ENCODE measurements around the gene MTMR12. TPM values are rescaled to one million over a fixed set of nuclear protein-coding genes. Genes with fewer than 3 reads are reported as not detected.
"Not testable (repeated sequence)": the region's sequence is repeated elsewhere in the genome, so short reads cannot be mapped to it uniquely, and the experiment has no call there.

Gene MTMR12
- total and polyA plus RNA-seq, 10 donors: 6.8 to 42.2 (median 27.9) TPM

DNA sequence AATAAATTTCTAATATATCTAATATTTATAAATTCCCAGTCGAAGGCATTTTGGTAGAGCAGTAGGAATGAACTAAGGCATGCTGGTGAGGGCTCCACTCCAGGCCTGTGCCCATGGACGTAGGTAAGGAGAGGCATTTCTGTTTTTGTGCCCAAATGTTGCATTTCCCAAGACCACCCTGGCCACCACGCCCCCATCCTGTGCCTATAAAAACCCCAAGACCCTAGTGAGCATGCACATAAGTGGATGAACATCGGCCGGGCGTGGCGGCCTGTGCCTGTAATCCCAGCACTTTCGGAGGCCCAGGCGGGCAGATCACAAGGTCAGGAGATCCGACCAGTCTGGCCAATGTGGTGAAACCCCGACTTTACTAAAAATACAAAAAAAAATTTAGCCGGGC is 10.1 kb upstream of the MTMR12 start:
- no peak for DNase-seq
- H3K9me3 ChIP-seq: peaks cover 0 to 31% (median 25%) of the 10 kb centered on the region in 8 donors
- no peak overlapping the region for H3K27ac ChIP-seq
- peaks cover 0 to 6% (median 0%) of the 10 kb centered on the region in 6 donors for H3K4me1 ChIP-seq
- no peaks in the 10 kb centered on the region for H3K36me3 ChIP-seq
- intact Hi-C loops (cut with DNase I; ENCODE audit: low total_unique reads): no loop called here
- WGBS, 5 donors: 95 to 96% (median 96%) methylated on average over 12 of the region's 12 CpGs
- no peaks in the 10 kb centered on the region for H3K27me3 ChIP-seq (replicated peaks in 1 of 7)
- H3K4me3 ChIP-seq: no peak overlapping the region
- no peak for TF ChIP-seq POLR2A (IDR thresholded peaks at IDR 0.05)
- no peak for TF ChIP-seq POLR2AphosphoS5 (IDR thresholded peaks at IDR 0.05)
- TF ChIP-seq, protein P1, sequence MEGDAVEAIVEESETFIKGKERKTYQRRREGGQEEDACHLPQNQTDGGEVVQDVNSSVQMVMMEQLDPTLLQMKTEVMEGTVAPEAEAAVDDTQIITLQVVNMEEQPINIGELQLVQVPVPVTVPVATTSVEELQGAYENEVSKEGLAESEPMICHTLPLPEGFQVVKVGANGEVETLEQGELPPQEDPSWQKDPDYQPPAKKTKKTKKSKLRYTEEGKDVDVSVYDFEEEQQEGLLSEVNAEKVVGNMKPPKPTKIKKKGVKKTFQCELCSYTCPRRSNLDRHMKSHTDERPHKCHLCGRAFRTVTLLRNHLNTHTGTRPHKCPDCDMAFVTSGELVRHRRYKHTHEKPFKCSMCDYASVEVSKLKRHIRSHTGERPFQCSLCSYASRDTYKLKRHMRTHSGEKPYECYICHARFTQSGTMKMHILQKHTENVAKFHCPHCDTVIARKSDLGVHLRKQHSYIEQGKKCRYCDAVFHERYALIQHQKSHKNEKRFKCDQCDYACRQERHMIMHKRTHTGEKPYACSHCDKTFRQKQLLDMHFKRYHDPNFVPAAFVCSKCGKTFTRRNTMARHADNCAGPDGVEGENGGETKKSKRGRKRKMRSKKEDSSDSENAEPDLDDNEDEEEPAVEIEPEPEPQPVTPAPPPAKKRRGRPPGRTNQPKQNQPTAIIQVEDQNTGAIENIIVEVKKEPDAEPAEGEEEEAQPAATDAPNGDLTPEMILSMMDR (IDR thresholded peaks at IDR 0.05 in 8 of 11, conservative IDR thresholded peaks at IDR 0.05 in 3 of 11): no peak

DNA sequence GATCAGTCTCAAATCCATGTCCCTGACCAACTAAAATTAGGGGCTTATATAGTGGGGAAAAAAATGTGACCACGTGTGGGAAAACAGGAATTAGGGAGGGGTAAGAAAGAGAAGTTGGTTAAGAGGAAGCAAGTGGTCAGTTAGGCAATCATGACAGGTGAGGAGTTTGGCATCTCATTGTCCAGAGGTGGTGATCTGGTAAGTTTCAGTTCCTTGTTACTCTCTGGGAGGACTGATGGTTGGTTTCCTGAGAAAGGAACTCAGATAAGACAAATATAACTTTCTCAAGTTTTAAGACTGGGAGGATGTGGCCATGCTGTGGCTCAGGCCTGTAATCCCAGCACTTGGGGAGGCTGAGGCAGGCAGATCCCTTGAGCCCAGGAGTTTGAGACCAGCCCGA is 9.0 kb upstream of the MTMR12 start:
- peaks cover 0 to 31% (median 25%) of the 10 kb centered on the region in 8 donors for H3K9me3 ChIP-seq
- H3K4me1 ChIP-seq; DNase-seq; H3K36me3 ChIP-seq; intact Hi-C loops (cut with DNase I; ENCODE audit: low total_unique reads); H3K27ac ChIP-seq; H3K27me3 ChIP-seq (replicated peaks in 1 of 7); H3K4me3 ChIP-seq: not testable (repeated sequence)
- 68 to 86% (median 74%) methylated on average over 2 of the region's 2 CpGs for WGBS, 5 donors

DNA sequence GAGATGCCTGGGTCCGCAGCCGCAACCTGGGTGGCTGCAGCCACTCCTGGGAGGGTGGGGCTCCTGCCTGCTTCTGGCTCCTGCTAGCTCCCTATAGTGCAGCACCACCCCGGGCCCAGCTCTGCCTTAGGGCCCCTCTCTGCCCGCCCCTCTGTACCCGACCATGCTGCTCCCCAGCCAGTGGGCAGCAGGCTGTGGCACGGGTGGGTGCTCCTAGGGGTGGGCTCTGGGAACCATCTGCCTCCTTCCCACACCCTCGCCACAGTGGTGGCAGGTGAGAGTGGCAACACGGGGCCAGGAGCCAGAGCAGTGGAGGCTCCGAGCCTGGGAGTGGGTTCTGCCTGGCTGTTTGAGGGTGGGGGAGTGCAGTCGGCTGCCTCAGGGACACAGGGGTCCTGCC is 7.8 kb upstream of the MTMR12 start:
- Histone ChIP-seq H3K36me3 (no peaks in the 10 kb centered on the region), H3K4me1 (peaks cover 0 to 6% (median 0%) of the 10 kb centered on the region in 6 donors), H3K9me3 (peaks cover 0 to 31% (median 25%) of the 10 kb centered on the region in 8 donors), H3K27me3 (replicated peaks in 1 of 7) (no peaks in the 10 kb centered on the region), H3K4me3 (no peak overlapping the region), H3K27ac (no peak overlapping the region)
- TF ChIP-seq POLR2AphosphoS5 (IDR thresholded peaks at IDR 0.05): no peak
- TF ChIP-seq, protein P1 (IDR thresholded peaks at IDR 0.05 in 8 of 11, conservative IDR thresholded peaks at IDR 0.05 in 3 of 11): no peak
- no peak for TF ChIP-seq POLR2A (IDR thresholded peaks at IDR 0.05)
- 85 to 95% (median 90%) methylated on average over 5 to 10 of the region's 10 CpGs for WGBS, 5 donors
- intact Hi-C loops (cut with DNase I; ENCODE audit: low total_unique reads): no loop called here
- no peak for DNase-seq

DNA sequence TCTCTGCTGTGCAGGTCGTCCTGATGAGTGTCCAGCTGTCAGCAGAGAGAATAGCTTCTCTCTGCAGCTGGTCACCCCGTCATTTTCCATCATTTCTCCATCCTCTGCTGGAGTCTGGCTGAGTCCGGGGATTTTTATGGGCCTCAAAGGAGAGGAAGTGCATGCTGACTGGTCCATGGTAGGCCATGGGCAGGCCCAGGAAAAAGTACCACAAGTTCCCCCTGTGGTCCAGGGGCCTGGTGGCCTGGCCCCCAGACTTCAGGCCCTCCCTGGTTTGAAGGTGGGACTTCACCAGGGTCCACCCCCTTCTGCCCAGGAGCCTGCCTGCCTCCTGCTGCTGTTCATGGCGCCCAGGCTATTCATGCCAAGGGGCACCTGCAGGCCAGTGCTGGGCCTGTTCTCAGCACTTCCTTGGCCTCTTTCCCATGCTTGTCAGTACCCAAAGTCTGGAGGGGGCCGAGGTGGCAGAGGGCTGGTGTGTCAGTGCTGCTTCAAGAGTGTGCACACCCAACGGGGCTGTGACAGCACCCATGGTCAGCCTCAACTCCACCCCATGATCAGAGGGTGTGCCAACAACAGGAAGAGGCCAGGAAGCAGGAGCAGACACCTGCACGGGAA is 7.3 kb upstream of the MTMR12 start:
- intact Hi-C loops (cut with DNase I; ENCODE audit: low total_unique reads): no loop called here
- Histone ChIP-seq H3K4me1 (peaks cover 0 to 2% (median 0%) of the 10 kb centered on the region in 6 donors), H3K27me3 (replicated peaks in 1 of 7) (no peaks in the 10 kb centered on the region), H3K9me3 (peaks cover 0 to 31% (median 25%) of the 10 kb centered on the region in 8 donors), H3K4me3 (no peak overlapping the region), H3K27ac (no peak overlapping the region), H3K36me3 (no peaks in the 10 kb centered on the region)
- WGBS, 5 donors: 76 to 85% (median 82%) methylated on average over 4 to 7 of the region's 7 CpGs
- no peak for TF ChIP-seq POLR2AphosphoS5 (IDR thresholded peaks at IDR 0.05)
- TF ChIP-seq, protein P1 (IDR thresholded peaks at IDR 0.05 in 8 of 11, conservative IDR thresholded peaks at IDR 0.05 in 3 of 11): no peak
- no peak for TF ChIP-seq POLR2A (IDR thresholded peaks at IDR 0.05)
- no peak for DNase-seq
